Sigmoid colon (tissue), 7 donors: ENCODE results near the gene SLC6A1. TPM values are rescaled to one million over a fixed set of nuclear protein-coding genes. Genes with fewer than 3 reads are reported as not detected.
"Not testable (repeated sequence)": the region's sequence is repeated elsewhere in the genome, so short reads cannot be mapped to it uniquely, and the experiment has no call there.

Experiments used
- DNase-seq: peaks from one replicate; pipeline ENCODE4 v3.0.0-alpha.2; 2019
- H3K27ac ChIP-seq, 4 donors: fragments of 200-600 bp; sonication (generic); one replicate each; pipeline ENCODE4 v1.5.1; 2016 to 2019; ENCODE audit warnings: mild to moderate bottlenecking in 1 of 4
- H3K27me3 ChIP-seq, 3 donors: fragments of 200-600 bp; sonication (generic); one replicate each; pipeline ENCODE4 v1.5.1; 2019; ENCODE audit warnings: mild to moderate bottlenecking in 1 of 3
- H3K36me3 ChIP-seq, 4 donors: fragments of 200-600 bp; sonication (generic); one replicate each; pipeline ENCODE4 v1.5.1; 2016 to 2019
- H3K4me1 ChIP-seq, 4 donors: fragments of 200-600 bp; sonication (generic); one replicate each; pipeline ENCODE4 v1.5.1; 2017 to 2019
- H3K4me3 ChIP-seq, 4 donors: fragments of 200-600 bp; sonication (generic); one replicate each; pipeline ENCODE4 v1.5.1; 2017 to 2019; ENCODE audit warnings: mild to moderate bottlenecking in 2 of 4, moderate library complexity in 1 of 4
- H3K9me3 ChIP-seq, 4 donors: fragments of 200-600 bp in 3 of 4; sonication (generic) in 3 of 4; one replicate each; pipeline versions ENCODE4 v1.5.1 to v1.6.1; 2013 to 2019
- EP300 ChIP-seq, 4 donors: sonication (generic); formaldehyde crosslinking; IDR thresholded peaks; one replicate each; pipeline ENCODE4 v1.6.1; 2017; ENCODE audit warnings: antibody characterized with exemption in 4 of 4
- POLR2A ChIP-seq, 2 donors: fragments of 450-650 bp; IDR thresholded peaks; one replicate each; pipeline ENCODE4 v1.6.1; 2016; ENCODE audit warnings: antibody characterized with exemption in 2 of 2, mild to moderate bottlenecking in 2 of 2, moderate library complexity in 2 of 2
- POLR2AphosphoS5 ChIP-seq, 4 donors: sonication (generic); formaldehyde crosslinking; IDR thresholded peaks; one replicate each; pipeline ENCODE4 v1.6.1; 2017; ENCODE audit warnings: antibody characterized with exemption in 4 of 4
- WGBS, 2 donors: extraction: QIAGEN DNeasy Blood & Tissue Kit; methylation state at CpG; one replicate each; pipeline ENCODE4 v1.1.7; 2013; 5-methylcytosine and 5-hydroxymethylcytosine counted together
- intact Hi-C: fragments of 100-400 bp; cut with DNase I; formaldehyde crosslinking; loops from one replicate; pipeline ENCODE4 v1.15.1; 2023
- polyA plus RNA-seq, 3 donors: library from polyadenylated mRNA; stranded (reverse); fragments of 200-250 nt; gene quantifications; one replicate each; pipeline ENCODE4 v1.2.3, GENCODE V29; 2013
- total RNA-seq, 4 donors: library from RNA; depleted of rRNA; stranded (reverse); fragments of >200 nt; gene quantifications; one replicate each; pipeline ENCODE4 v1.1.0, GENCODE V29; 2016
- TF ChIP-seq, protein P1 (sequence below), 4 experiments: fragments of 450-650 bp in 3 of 4; fragments of 200-600 bp in 1 of 4; IDR thresholded peaks; one replicate each; pipeline ENCODE4 v1.5.1; 2016 to 2019; ENCODE audit warnings: antibody characterized with exemption in 4 of 4, mild to moderate bottlenecking in 3 of 4, moderate library complexity in 2 of 4
- donor health status: healthy with polysubstance abuse.
- donor health status: Bipolar disorder and iron deficiency.
- donor health status: healthy.

Gene SLC6A1
- total and polyA plus RNA-seq, 7 donors = under 0.01 to 1.4 (median 0.29) TPM; not detected in 1

GRCh38 chr3:11071096-11071755, 78.7 kb downstream of the SLC6A1 start:
- no peak overlapping the region for H3K27ac ChIP-seq
- H3K9me3 ChIP-seq = no peaks in the 10 kb centered on the region
- no peak overlapping the region for H3K4me3 ChIP-seq
- TF ChIP-seq EP300 (IDR thresholded peaks at IDR 0.05) = no peak
- TF ChIP-seq POLR2AphosphoS5 (IDR thresholded peaks at IDR 0.05) = no peak
- no peak for TF ChIP-seq POLR2A (IDR thresholded peaks at IDR 0.05)
- TF ChIP-seq, protein P1, sequence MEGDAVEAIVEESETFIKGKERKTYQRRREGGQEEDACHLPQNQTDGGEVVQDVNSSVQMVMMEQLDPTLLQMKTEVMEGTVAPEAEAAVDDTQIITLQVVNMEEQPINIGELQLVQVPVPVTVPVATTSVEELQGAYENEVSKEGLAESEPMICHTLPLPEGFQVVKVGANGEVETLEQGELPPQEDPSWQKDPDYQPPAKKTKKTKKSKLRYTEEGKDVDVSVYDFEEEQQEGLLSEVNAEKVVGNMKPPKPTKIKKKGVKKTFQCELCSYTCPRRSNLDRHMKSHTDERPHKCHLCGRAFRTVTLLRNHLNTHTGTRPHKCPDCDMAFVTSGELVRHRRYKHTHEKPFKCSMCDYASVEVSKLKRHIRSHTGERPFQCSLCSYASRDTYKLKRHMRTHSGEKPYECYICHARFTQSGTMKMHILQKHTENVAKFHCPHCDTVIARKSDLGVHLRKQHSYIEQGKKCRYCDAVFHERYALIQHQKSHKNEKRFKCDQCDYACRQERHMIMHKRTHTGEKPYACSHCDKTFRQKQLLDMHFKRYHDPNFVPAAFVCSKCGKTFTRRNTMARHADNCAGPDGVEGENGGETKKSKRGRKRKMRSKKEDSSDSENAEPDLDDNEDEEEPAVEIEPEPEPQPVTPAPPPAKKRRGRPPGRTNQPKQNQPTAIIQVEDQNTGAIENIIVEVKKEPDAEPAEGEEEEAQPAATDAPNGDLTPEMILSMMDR (IDR thresholded peaks at IDR 0.05) = no peak
- no peaks in the 10 kb centered on the region for H3K27me3 ChIP-seq
- DNase-seq = no peak
- H3K36me3 ChIP-seq = no peaks in the 10 kb centered on the region
- H3K4me1 ChIP-seq = no peaks in the 10 kb centered on the region
- intact Hi-C loops = no loop called here
- WGBS, 2 donors = 87 to 92% methylated on average over 26 of the region's 26 CpGs

GRCh38 chr3:11072631-11073030, 80.1 kb downstream of the SLC6A1 start:
- TF ChIP-seq, protein P1 (IDR thresholded peaks at IDR 0.05) = no peak
- TF ChIP-seq POLR2A (IDR thresholded peaks at IDR 0.05) = no peak
- TF ChIP-seq EP300 (IDR thresholded peaks at IDR 0.05) = no peak
- no peak for TF ChIP-seq POLR2AphosphoS5 (IDR thresholded peaks at IDR 0.05)
- Histone ChIP-seq H3K27ac (no peak overlapping the region), H3K9me3 (no peaks in the 10 kb centered on the region), H3K27me3 (no peaks in the 10 kb centered on the region), H3K4me3 (no peak overlapping the region), H3K36me3 (no peaks in the 10 kb centered on the region), H3K4me1 (no peaks in the 10 kb centered on the region)
- WGBS, 2 donors = 69 to 78% methylated on average over 5 of the region's 5 CpGs
- intact Hi-C loops = no loop called here
- DNase-seq = no peak

- Histone ChIP-seq H3K9me3 (no peaks in the 10 kb centered on the region), H3K27ac (no peak overlapping the region), H3K4me3 (no peak overlapping the region), H3K4me1 (no peaks in the 10 kb centered on the region), H3K36me3 (no peaks in the 10 kb centered on the region), H3K27me3 (no peaks in the 10 kb centered on the region)
- no peak for DNase-seq
- no peak for TF ChIP-seq EP300 (IDR thresholded peaks at IDR 0.05)
- TF ChIP-seq POLR2A (IDR thresholded peaks at IDR 0.05) = no peak
- TF ChIP-seq, protein P1 (IDR thresholded peaks at IDR 0.05) = no peak
- no peak for TF ChIP-seq POLR2AphosphoS5 (IDR thresholded peaks at IDR 0.05)
- 46 to 66% methylated on average over 2 of the region's 2 CpGs for WGBS, 2 donors
- intact Hi-C loops = no loop called here
Observed at GRCh38 chr3:11074011-11074410, 81.5 kb downstream of the SLC6A1 start.

- no peak overlapping the region for H3K4me3 ChIP-seq
- intact Hi-C loops = no loop called here
- TF ChIP-seq POLR2A (IDR thresholded peaks at IDR 0.05) = no peak
- TF ChIP-seq POLR2AphosphoS5 (IDR thresholded peaks at IDR 0.05) = no peak
- TF ChIP-seq EP300 (IDR thresholded peaks at IDR 0.05) = no peak
- TF ChIP-seq, protein P1 (IDR thresholded peaks at IDR 0.05) = no peak
- DNase-seq = no peak
- no peaks in the 10 kb centered on the region for H3K36me3 ChIP-seq
- WGBS, 2 donors = 75 to 87% methylated on average over 3 of the region's 3 CpGs
- H3K9me3 ChIP-seq = no peaks in the 10 kb centered on the region
- no peak overlapping the region for H3K27ac ChIP-seq
- H3K27me3 ChIP-seq = no peaks in the 10 kb centered on the region
- no peaks in the 10 kb centered on the region for H3K4me1 ChIP-seq
Observed at GRCh38 chr3:11074451-11074850, 81.9 kb downstream of the SLC6A1 start.

GRCh38 chr3:11075122-11075521, 82.6 kb downstream of the SLC6A1 start:
- H3K9me3 ChIP-seq, H3K27me3 ChIP-seq, H3K36me3 ChIP-seq, H3K4me3 ChIP-seq, H3K4me1 ChIP-seq, DNase-seq, H3K27ac ChIP-seq, intact Hi-C loops: not testable (repeated sequence)
- WGBS, 2 donors = 92 to 94% methylated on average over 2 of the region's 2 CpGs
